ENCODE measurements around the gene MT1A. TPM values are rescaled to one million over a fixed set of nuclear protein-coding genes. Genes with fewer than 3 reads are reported as not detected.

Gene MT1A
- total and polyA plus RNA-seq, 10 of the 15 experiments (the other 5 are each of a cell fraction or from before 2014, with no cell fraction given), result not detected

DNA sequence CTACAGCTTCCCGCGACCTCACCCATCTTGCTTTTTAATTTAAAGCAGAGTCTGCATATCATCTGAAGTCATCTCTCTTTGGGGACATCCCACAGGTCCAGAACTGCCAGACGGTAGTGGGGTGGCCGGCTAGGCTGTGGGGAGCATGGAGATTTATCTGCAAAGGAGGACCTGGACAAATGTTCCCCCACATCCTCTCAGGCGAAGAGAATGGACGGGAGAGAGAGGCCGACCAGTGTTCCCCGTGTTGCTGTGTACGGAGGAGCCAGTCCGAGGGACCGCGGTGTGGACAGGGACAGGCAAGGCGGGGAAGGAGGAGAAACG, 6.7 kb upstream of the MT1A start:
- H3K9me3 ChIP-seq (replicated peaks; ENCODE audit: control insufficient read depth, insufficient read depth, low read length), result no peaks in the 10 kb centered on the region
- WGBS (ENCODE audit: insufficient coverage, insufficient replicate concordance, low lambda C conversion rate, missing lambda C conversion rate), result 56% methylated on average over 14 of the region's 14 CpGs
- ChIA-PET RAD21 (ENCODE audit: unreplicated experiment) (interaction anchor here (2.9 kb wide), 1 partner anchor 70 kb away, joined by 11 read pairs; no protein-coding TSS in a partner anchor), SMC1A (ENCODE audit: uncharacterized antibody, unreplicated experiment) (interaction anchor here (1.0 to 2.4 kb wide), 3 partner anchors 21 to 40 kb away, joined by 3 to 27 read pairs (median 4); no protein-coding TSS in a partner anchor), POLR2A (no interaction called here), CTCF (no interaction called here)
- BruUV-seq (replicated peaks), result no TSS peak
- H3K36me3 ChIP-seq (ENCODE audit: control insufficient read depth in 2 of 2, insufficient read depth in 2 of 2, low read length in 1 of 2), result no peaks in the 10 kb centered on the region
- H4K20me1 ChIP-seq (ENCODE audit: control insufficient read depth, insufficient read depth), result no peaks in the 10 kb centered on the region
- in situ Hi-C loops (cut with MboI) (no loop called here), intact Hi-C loops (cut with micrococcal nuclease; ENCODE audit: unreplicated experiment) (no loop called here)
- peaks cover 15% of the 10 kb centered on the region for H3K4me1 ChIP-seq (ENCODE audit: control insufficient read depth, insufficient read depth, low read length)
- H3K4me3 ChIP-seq, result no peak overlapping the region
- DNase-seq (ENCODE audit: low read depth, low spot score) (no peak), FAIRE-seq (no peak), ATAC-seq (0 out of 3 replicates have a peak, but pooled peaks have one; percentile 3)
- H3K9ac ChIP-seq (ENCODE audit: control insufficient read depth, insufficient read depth, low read length), result no peak overlapping the region
- TF ChIP-seq POLR2A (IDR thresholded peaks at IDR 0.05; ENCODE audit: low read depth, low read length) (no peak), MEF2A (IDR thresholded peaks at IDR 0.05; ENCODE audit: insufficient read depth, low read depth, low read length) (no peak), ZBED1 (IDR thresholded peaks at IDR 0.05; ENCODE audit: borderline replicate concordance) (no peak), SREBF1 (IDR thresholded peaks at IDR 0.05; ENCODE audit: low read length) (no peak), SUPT20H (IDR thresholded peaks at IDR 0.05; ENCODE audit: borderline replicate concordance, control insufficient read depth, low read depth, low read length) (no peak), RBBP5 (conservative IDR thresholded peaks at IDR 0.05) (no peak), TCF3 (IDR thresholded peaks at IDR 0.05; ENCODE audit: borderline replicate concordance, insufficient read depth, low read depth, low read length) (no peak), BRCA1 (IDR thresholded peaks at IDR 0.05; ENCODE audit: low read depth, low read length) (no peak), IKZF1 (conservative IDR thresholded peaks at IDR 0.05) (no peak), SPI1 (IDR thresholded peaks at IDR 0.05; ENCODE audit: borderline replicate concordance, insufficient read depth, low read depth, low read length) (no peak)
- TF ChIP-seq, protein P1, sequence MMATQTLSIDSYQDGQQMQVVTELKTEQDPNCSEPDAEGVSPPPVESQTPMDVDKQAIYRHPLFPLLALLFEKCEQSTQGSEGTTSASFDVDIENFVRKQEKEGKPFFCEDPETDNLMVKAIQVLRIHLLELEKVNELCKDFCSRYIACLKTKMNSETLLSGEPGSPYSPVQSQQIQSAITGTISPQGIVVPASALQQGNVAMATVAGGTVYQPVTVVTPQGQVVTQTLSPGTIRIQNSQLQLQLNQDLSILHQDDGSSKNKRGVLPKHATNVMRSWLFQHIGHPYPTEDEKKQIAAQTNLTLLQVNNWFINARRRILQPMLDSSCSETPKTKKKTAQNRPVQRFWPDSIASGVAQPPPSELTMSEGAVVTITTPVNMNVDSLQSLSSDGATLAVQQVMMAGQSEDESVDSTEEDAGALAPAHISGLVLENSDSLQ (IDR thresholded peaks at IDR 0.05), result no peak
- H3K79me2 ChIP-seq (ENCODE audit: control insufficient read depth, insufficient read depth, low read length), result no peaks in the 10 kb centered on the region
- H2AFZ ChIP-seq (ENCODE audit: control insufficient read depth, low read depth, low read length), result no peak overlapping the region
- peaks cover 14 to 24% of the 10 kb centered on the region in 2 experiments for H3K27me3 ChIP-seq (replicated peaks in 1 of 2; ENCODE audit: control insufficient read depth in 2 of 2, insufficient read depth in 2 of 2, low read length in 1 of 2)
- H3K27ac ChIP-seq (ENCODE audit: control insufficient read depth, insufficient read depth), result no peak overlapping the region
- no peak overlapping the region; the same call in 1 of the 2 replicates for H3K4me2 ChIP-seq (ENCODE audit: control insufficient read depth, insufficient read depth)

Measured in GM12878 (cell line).